NCI-H510A (cell line): ENCODE results near the gene THEMIS2.
"Not testable (repeated sequence)": the region's sequence is repeated elsewhere in the genome, so short reads cannot be mapped to it uniquely, and the experiment has no call there.

ENCODE experiments used
- DNase-seq: peaks from one replicate; lab custom pipeline; 2025; lab: John Stamatoyannopoulos, UW

THEMIS2 gene

GRCh38 chr1:27872059-27872801, at the start of gene THEMIS2:
Gene THEMIS2 (plus strand): TSS chr1:27872544. CDS start chr1:27872572, 28 bp downstream.
- peak; percentile 25 for DNase-seq

- DNase-seq, result no peak
Measured at GRCh38 chr1:27823784-27824183, 48.6 kb upstream of the THEMIS2 start.

GRCh38 chr1:27824411-27824810, 47.9 kb upstream of the THEMIS2 start:
- no peak for DNase-seq

GRCh38 chr1:27829339-27829960, 42.9 kb upstream of the THEMIS2 start:
- DNase-seq, result not testable (repeated sequence)

- DNase-seq, result peak; percentile 97
Measured at GRCh38 chr1:27830621-27831440, 41.5 kb upstream of the THEMIS2 start, which contains the start of gene PPP1R8. Gene PPP1R8 (plus strand): TSS chr1:27830782. CDS start chr1:27830836, 54 bp downstream.

GRCh38 chr1:27831568-27832410, 40.6 kb upstream of the THEMIS2 start:
- DNase-seq, result no peak

- no peak for DNase-seq
Measured at GRCh38 chr1:27832762-27833161, 39.6 kb upstream of the THEMIS2 start.

GRCh38 chr1:27833470-27833869, 38.9 kb upstream of the THEMIS2 start:
- DNase-seq, result no peak

GRCh38 chr1:27835046-27835445, 37.3 kb upstream of the THEMIS2 start:
- no peak for DNase-seq

GRCh38 chr1:27835501-27835900, 36.8 kb upstream of the THEMIS2 start:
- no peak for DNase-seq

- no peak for DNase-seq
Measured at GRCh38 chr1:27849951-27850350, 22.4 kb upstream of the THEMIS2 start.

- no peak for DNase-seq
Measured at GRCh38 chr1:27855085-27855484, 17.3 kb upstream of the THEMIS2 start.

- DNase-seq, result no peak
Measured at GRCh38 chr1:27856561-27857343, 15.6 kb upstream of the THEMIS2 start.

GRCh38 chr1:27857552-27857951, 14.8 kb upstream of the THEMIS2 start:
- DNase-seq, result not testable (repeated sequence)

GRCh38 chr1:27858072-27858948, 14.0 kb upstream of the THEMIS2 start:
- DNase-seq, result peak; percentile 67

GRCh38 chr1:27858949-27859576, 13.3 kb upstream of the THEMIS2 start:
- DNase-seq, result no peak

GRCh38 chr1:27861436-27861835, 10.9 kb upstream of the THEMIS2 start:
- no peak for DNase-seq

GRCh38 chr1:27862004-27862403, 10.3 kb upstream of the THEMIS2 start:
- no peak for DNase-seq
